Activated CD8-positive, alpha-beta memory T cell treated with anti-CD3 and anti-CD28 coated beads, Interleukin-2, amount 50 U/mL, for 1 hour (primary cell): ENCODE data around the gene TTLL8.

Experiments used
- DNase-seq: peaks from one replicate; pipeline ENCODE4 v3.0.0-alpha.2; 2020; ENCODE audit errors: extremely low read depth

The TTLL8 gene

DNA sequence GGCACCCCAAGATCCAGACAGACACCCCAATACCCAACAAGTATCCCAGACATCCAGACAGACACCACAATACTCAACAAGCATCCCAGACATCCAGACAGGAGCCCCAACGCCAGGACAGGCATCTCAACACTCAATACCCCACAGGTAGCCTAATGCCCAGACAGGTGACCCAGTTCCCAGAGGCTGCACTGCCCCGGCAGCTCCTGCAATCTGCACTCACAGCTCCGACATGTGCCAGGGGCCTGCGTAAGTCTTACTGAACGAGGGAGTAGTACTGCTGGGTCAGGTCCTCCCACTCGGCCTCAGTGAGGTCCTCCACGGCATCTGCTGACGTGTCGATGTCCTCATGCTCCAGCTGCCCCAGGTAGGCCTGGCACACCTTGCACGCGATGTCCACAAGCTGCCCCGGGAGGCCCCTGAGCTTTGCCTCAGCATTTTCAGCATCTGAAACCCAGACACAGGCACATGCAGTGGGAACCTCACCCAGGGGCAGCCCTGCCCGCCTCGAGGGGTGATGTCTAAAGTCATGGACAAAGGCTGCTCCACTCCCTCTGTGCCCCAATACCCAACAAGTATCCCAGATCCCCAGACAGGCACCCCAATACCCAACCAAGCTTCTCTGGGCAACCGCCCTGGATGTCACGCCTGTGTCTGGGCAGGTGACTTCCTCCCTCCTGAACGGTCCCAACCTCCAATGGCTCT, 16.6 kb downstream of the TTLL8 start:
- no peak for DNase-seq

DNA sequence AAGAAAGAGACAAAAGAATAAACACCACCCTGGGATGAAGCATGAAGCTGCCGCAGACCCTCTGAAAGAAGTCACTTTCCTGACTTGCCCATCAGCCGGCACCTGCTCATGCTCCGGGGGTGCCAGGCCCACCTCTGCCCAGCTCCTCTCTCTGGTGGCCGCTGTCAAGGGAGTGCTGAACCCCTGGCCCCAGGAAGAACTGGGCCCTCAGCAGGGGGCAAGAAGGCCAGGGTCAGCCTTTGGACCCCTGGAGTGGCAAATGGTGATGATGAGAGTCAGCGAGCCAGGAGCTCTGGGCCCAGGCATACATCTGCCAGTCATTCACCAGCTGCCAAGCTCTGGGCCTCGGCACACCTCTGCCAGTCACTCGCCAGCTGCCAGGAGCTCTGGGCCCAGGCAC, 17.4 kb downstream of the TTLL8 start:
- no peak for DNase-seq

DNA sequence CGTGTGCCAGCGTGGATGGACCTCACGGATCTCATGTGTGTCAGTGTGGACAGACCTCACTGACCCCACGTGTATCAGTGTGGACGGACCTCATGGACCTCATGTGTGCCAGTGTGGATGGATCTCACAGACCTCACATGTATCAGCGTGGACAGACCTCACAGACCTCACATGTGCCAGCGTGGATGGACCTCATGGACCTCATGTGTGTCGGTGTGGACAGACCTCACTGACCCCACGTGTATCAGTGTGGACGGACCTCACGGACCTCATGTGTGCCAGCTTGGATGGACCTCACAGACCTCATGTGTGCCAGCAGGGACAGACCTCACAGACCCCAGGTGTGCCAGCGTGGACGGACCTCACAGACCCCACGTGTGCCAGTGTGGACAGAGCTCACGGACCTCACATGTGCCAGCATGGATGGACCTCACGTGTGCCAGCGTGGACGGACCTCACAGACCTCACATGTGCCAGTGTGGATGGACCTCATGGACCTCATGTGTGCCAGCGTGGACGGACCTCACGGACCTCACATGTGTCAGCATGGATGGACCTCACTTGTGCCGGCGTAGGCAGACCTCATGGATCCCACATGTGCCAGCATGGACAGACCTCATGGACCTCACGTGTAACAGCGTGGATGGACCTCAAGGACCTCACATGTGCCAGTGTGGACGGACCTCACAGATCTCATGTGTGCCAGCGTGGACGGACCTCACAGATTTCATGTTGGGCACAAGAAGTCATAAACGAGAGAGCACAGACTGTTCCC, 18.2 kb downstream of the TTLL8 start:
- DNase-seq, result no peak

DNA sequence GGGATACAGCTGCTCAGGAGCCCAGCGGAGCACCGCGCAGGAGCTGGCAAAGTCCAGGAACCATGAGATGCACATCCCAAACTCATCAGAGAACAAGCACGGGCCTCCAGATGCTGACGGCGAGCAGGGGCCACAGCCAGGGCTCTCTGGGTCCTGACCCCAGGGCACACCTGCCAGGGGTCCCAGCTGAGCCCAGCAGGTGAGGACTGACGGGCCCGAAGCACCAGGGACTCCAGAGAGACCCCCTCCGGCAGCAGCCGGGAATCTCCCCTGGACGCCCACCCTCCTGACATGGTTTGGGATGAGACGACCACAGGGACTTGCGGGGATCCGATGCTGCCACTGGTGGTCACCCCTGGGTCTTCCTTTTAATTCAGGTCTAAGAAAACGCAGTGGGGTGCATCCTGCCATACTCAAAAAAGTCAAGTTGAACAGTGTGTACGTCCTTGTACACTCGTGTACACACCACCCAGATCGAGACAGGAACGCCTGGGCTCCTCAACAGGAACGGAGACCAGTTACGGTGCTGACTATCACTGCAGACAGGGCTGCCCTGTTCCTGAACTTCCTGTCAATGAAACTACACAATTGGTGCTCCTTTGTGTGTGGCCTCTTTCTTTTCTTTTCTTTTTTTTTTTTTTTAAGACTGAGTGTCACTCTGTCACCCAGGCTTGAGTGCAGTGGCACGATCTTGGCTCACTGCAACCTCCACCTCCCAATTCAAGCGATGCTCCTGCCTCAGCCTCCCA, 21.9 kb downstream of the TTLL8 start:
- no peak for DNase-seq

DNA sequence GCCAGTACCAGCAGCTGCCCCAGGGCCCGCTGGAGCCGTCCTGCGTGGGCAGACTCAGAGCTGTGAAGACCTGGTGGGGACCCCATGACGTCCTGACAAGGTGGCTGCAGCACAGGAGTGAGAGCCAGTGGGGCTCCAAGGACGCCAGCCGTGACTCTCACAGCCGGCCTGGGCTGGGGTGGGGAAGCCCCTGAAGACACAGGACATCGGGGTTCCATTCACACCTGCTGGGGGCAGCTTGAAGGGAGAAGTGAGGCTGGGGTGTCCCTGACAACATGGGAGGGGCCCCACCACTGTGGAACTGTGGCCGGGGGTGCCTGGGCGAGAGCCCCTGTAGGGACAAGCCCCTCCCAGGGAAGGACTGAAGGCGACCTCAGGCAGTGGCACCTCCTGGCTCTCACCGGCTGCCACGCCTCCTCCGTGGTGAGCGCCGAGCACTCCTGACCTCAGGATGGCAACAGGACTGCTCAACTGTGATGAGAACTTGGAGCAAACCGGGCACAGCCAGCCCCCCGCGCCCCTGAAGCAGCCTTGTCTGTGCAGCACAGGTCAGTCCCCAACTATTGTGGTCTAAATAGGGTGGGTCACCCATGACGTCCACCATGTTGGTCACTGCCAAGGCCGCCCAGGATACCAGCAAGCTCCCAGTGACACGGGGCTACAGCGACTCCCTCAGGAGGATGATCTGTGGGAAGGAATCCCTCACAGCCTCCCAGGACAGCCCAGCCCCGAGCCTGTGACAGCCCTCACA, 22.8 kb downstream of the TTLL8 start:
- no peak for DNase-seq

DNA sequence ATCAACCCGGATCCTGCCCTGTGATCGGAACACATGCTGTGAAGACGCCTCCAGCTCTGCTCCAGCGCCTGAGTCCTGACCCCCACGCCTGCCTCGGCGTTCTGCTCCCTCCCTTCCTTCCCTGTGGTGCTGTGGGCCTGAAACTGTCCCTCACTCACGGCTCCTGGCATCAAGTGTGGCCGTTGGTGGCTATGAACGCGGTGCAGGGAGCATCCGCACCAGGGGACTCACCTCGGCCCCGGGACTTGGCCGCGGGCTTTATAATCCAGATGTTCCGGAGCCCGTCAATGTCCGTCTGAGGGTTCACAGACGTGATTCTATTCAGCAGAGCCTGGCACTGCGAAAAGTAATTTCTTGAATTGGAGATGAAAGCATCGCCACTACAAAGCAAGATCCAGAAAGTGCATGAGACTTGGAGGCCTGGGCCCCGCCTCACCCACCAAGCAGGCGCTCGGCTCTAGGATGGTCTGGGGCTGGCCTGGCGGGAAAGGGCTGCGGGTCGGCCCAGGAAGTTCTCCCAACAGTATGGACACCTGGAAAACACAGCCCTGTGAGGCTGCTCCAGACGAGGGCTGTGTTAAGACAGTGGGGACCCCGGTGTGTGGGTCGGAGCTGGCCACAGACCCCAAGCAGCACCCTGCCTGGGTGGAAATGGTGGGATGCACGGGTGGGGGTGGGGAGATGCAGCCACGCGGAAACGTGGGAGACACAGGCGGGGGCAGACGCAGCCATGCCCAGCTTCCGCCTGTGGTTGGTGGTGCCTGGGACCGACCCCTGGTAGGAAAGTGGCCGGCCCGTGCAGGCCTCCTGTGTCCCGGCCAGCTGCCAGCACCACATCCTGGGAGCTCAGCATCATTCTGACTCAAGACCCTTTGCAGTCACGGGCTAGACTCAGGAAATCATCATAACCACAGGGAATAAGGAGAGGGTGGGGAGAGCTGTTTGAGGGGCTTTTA, 23.7 kb downstream of the TTLL8 start:
- no peak for DNase-seq

DNA sequence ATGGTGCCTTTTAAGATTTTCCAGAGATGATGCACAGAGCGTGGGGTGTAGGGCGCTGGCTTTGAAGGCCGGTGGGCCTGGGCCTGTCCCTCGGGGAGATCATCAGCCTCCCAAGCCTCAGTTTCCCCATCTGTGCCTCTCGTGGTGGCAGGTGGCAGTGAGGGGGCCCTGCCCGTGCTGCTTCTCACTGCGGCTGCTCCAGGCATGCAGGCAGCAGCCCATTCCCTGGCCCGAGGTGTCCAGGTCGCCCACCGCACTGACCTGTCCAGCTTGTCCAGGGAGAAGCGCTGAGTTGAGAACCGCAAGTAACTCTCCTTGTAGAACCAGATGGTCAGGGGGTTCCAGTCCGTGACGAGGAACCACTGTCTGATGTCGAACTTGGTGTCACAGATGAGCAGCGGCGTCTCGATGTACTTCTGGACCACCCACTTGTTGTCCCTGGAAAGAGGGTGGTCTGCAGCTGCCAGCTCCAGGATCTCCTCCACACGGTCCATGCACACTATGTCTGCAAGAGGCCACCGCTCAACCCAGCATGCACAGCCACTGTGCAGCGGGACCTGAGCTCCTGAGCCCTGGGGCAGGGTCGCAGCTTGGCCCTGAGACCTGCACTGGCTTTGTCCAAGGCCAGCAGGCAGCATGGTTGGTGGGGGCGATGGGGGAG, 25.0 kb downstream of the TTLL8 start:
- DNase-seq, result no peak

DNA sequence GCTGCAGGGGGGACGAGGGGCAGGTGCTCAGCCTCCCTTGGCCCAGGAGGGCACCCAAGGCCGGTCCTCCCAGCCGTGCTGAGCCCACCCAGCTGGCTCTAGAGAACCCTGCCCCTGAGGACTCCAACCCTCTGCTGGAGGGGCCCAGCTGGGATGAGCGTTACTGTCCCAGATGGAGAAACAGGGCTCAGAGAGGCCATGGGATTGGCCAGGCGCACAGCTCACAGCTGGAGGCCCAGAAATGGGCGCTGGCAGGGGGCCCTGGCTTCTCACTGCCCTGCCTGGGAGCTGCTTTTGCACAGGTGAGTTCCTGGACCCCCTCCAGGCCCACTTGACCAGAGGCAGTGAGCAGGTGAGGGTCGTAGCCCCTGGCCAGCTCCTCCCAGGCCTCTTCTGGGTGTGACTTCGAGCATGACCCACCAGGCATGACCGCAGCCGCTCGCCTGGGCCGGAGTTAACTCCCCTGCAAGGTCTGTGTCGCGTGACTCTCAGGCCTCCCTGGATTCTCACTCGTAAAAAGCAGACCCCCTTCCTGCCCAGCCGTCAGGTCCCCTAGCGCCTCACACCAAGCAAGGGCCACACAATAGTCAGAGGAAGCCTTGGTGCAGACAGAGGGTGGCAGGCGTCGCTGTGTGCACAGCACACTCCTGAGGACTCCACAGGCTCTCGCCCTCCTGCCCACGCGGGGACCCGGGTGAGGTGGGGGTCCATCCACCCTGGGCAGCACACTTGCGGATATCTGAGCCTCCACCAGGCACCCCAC, 25.8 kb downstream of the TTLL8 start:
- no peak for DNase-seq

DNA sequence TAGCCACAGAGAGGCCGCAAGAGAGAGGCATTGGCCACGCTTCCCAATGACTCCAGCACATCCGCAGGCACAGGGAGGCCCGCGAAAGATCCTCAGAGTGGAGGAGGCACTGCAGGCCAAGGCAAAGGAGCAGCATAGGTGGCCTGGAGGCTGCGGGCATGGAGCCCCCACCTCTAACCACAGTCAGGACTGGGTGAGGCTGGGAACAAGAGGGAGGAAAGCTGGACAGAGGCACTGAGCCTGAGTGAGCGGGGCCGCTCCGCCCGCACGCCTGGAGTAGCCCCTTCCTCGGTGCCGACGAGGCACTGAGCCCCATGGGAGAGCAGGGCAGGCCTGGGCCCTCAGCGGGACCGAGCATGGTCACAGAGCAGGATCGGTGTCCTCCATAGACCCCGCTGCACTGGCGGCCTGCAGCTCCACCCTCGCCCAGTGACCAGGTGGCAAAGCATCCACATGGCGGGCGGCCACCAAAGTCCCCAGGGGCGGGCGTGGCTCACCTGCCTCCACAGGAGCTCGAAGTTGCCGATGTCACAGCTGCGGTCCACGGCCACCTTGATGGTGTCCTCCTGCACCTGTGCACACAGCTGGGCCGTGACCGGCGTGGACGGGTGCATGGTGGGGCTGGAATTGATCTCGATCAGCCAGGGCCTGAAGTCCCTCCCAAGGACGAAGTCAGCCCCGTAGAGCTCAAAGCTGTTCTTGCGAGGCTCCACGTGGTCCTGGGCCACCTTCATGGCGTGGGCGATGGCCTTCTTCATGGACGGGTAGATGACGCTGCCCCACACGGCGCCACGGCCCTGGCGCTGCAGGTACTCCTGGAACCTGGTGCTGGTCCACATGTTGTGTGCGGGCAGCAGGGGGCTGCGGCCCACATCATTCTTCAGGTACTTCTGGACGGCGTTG, 26.7 kb downstream of the TTLL8 start:
- no peak for DNase-seq

DNA sequence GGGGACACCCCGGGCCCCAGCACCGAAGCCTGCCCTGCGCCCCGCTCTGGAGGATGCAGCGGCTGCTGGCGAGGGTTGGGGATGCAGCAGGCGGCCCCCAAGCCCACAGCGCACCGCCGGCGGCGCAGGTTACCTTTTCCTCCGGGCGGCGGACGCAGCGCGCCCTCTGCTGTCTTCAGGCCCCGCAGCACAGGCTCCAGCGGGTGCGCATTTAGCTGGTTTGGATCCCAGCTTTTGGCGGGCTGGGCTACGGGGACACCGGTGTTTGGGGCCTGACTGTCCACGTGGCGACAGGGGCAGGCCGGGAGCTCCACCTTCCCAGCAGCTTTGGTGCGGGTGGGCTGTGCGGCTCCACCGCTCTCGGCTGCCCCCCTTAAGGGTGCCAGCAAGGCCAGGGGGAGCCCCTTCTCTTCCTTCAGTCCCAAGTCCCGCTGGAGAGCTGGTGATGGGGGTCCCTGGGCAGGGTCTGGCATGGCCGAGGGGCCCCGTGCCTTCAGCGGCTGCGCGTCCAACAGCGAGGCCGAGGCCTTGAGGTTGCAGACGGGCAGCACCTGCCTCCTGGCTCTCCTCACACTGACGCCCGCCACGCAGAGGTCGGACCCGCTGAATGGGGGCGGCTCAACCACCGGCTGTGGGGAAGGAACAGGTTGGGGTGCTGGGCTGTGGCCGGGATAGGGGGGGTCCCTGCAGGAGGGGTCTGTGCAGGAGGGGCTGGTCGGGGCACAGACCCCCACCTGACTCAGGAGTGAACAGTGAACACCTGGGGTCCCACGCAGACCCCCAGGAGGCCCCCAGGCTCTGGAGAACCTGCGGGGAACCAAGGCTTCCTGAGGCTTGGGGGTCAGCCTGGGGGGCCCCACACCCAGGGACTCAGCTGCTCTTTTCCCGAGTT, 27.6 kb downstream of the TTLL8 start:
- peak; percentile 56 for DNase-seq

DNA sequence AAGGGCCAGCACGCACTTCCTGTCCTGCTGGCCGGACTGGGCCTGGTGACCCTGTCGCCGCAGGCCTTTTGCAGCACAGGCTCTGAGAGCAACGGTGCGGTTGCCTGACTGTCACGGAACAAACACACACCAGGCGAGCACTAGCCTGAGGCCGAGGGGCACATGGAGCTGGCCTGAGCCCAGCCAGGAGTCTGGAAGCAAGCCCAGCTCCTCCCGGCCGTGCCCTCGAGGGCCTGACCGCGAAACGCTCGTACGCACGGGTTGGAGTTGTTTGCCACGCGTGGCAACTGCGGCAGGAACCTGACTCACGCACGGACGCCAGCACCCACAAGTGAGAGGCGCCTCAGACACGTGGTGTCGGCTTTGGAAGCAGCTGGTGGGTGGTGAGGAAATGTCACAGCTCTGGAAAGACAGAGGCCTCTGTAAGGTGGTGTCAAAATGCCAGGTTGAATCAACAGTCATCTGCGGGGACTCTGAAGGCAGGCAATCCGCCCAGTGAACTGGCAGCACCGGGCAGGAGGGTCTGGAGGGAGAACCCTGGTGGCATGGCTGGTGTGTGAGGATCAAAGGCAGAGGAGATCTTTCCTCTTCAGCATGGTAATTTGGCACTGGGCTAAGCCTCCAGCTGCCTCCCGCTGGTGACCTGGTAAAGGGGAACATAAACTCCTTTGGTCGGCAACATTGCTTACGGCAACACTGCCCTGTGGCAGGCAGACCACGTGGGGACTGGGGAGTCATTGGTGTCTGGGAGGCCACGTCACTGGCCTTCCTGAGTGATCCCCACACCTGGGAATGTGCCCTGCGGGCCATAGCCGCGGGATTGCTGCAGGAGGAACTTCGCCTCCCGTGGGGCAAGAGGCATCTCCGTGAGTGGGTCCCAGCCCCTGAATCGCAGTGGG, 30.2 kb downstream of the TTLL8 start:
- peak; percentile 21 for DNase-seq

DNA sequence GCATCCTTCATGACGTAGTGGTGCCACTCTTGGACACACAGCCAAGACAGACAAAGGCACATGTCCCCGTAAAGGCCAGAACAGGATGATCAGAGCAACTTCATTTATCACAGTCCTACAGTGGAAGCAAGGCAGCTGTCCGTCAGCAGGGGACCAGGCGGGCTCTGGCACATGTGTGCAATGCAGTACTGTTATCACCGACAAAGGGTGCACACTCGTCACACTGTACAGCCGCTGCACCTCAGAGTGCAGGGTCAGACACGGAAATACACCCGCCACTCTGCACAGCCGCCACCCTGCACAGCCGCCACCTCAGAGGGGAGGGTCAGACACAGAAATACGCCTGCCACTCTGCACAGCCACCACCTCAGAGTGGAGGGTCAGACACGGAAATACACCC, 32.1 kb downstream of the TTLL8 start:
- no peak for DNase-seq

DNA sequence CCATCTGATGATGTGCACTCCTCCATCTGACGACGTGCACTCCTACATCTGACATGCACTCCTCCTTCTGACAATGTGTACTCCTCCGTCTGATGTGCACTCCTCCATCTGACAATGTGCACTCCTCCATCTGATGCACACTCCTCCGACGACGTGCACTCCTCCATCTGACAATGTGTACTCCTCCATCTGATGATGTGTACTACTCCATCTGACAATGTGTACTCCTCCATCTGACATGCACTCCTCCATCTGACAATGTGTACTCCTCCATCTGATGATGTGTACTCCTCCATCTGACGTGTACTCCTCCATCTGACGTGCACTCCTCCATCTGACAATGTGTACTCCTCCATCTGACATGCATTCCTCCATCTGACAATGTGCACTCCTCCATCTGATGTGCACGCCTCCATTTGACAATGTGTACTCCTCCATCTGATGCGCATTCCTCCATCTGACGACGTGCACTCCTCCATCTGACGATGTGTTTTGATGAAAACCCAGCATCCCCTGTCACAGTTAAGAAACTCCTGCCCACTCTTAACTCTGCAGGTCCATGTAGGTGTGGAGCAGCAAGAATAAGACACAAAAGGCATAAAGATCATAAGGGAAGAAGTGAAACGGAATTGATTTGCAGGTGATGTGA, 35.8 kb downstream of the TTLL8 start:
- no peak for DNase-seq

DNA sequence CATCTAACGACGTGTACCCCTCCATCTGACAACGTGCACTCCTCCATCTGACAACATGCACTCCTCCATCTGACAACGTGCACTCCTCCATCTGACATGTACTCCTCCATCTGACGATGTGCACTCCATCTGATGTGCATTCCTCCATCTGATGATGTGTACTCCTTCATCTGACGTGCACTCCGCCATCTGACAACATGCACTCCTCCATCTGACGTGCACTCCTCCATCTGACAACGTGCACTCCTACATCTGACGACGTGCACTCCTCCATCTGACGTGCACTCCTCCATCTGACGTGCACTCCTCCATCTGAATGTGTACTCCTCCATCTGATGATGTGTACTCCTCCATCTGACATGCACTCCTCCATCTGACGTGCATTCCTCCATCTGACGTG, 37.5 kb downstream of the TTLL8 start:
- no peak for DNase-seq

DNA sequence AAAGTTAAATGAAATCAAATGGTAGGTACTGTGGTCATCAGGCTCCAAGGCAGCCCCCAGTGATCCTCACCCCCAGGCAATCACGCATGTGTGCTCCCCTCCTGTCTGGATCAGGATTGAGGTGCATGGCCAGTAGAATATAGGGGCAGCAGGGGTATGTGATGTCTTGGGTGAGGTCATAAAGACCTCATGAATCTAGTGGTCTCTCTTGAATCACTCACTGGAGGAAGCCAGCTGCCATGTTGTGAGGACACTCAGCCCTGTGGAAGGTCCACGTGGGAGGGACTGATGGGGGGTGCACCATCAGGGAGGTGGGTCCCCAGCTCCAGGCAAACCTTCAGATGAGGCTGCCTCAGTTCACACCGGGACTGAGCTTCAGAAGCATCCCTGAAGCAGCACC, 38.8 kb downstream of the TTLL8 start:
- DNase-seq, result no peak
